Brain microvascular endothelial cell (primary cell): Measurements from ENCODE around the gene NUSAP1.

ENCODE experiments used
- DNase-seq: peaks from one replicate; pipeline ENCODE4 v3.0.0-alpha.2; 2020
- H3K27ac ChIP-seq: fragments of 250-450 bp; sonication (Bioruptor Pico); 2 replicates; pipeline ENCODE4 v1.5.1; 2020; ENCODE audit warnings: mild to moderate bottlenecking, moderate library complexity
- H3K27me3 ChIP-seq: fragments of 250-450 bp; sonication (Bioruptor Pico); replicated peaks from 2 replicates; pipeline ENCODE4 v1.5.1; 2020; ENCODE audit warnings: mild to moderate bottlenecking
- H3K36me3 ChIP-seq: fragments of 250-450 bp; sonication (Bioruptor Pico); replicated peaks from 2 replicates; pipeline ENCODE4 v1.5.1; 2020; ENCODE audit warnings: mild to moderate bottlenecking
- H3K4me3 ChIP-seq: 2 replicates; pipeline ENCODE4 v1.5.1; 2011; ENCODE audit warnings: low read depth, mild to moderate bottlenecking, control low read depth, low read length, moderate library complexity
- CTCF ChIP-seq: IDR thresholded peaks from 2 replicates; pipeline ENCODE4 v1.5.1; 2011; ENCODE audit warnings: low read depth, mild to moderate bottlenecking, moderate library complexity, low read length, control low read depth, inconsistent platforms; ENCODE audit errors: missing control alignments
- in situ Hi-C: cut with HindIII; loops from 2 replicates; pipeline ENCODE4 v1.10.0; 2017; ENCODE audit warnings: low sequenced_read_pairs, low pct_ligation_motif_present

The NUSAP1 gene

GRCh38 chr15:41337047-41337446 is 4.4 kb downstream of the NUSAP1 start:
- H3K27ac ChIP-seq: no peak overlapping the region
- no peaks in the 10 kb centered on the region for H3K27me3 ChIP-seq

DNA sequence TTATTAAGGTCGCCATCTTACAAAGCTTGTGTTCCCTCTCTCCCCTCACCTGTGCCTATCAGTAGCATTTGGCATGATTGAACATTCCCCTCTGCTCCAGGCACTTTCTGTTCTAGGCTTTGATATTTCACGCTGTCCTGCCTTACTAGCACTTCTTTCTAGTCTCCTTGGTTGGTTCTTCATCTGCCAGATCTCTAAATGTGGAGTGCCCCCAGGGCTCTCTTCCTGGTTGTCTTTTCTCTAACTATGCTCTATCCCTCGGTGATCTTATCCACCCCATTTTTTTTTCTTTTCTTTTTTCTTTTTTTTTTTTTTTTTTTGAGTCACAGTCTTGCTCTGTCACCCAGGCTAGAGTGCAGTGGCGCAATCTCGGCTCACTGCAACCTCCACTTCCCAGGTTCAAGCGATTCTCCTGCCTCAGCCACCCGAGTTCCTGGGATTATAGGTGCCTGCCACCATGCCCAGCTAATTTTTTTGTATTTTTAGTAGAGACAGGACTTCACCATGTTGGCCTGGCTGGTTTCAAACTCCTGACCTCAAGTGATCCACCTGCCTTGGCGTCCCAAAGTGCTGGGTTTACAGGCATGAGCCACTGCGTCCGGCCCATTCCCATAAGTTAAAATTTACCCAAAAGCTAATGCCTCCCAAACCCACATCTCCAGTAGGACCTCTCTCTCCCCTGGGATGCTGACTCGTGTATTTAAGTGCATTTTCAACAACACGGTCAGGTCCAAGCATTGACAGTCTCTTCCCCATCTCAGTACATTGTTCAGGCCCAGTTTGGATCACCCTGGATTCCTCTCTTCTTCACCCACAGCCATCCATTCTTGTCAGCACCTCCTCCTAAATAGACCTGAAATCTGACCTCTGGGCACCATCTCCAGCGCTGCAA is 5.2 kb downstream of the NUSAP1 start:
- TF ChIP-seq CTCF: no peak
- H3K36me3 ChIP-seq: no peaks in the 10 kb centered on the region
- H3K27ac ChIP-seq: no peak overlapping the region
- no peak for DNase-seq
- in situ Hi-C loops: no loop called here
- H3K4me3 ChIP-seq: no peak overlapping the region
- no peaks in the 10 kb centered on the region for H3K27me3 ChIP-seq

More at GRCh38 chr15:41337047-41337446, 4.4 kb downstream of the NUSAP1 start:
- TF ChIP-seq CTCF: no peak
- in situ Hi-C loops: no loop called here
- Histone ChIP-seq H3K4me3 (no peak overlapping the region), H3K36me3 (no peaks in the 10 kb centered on the region)
- DNase-seq: no peak

DNA sequence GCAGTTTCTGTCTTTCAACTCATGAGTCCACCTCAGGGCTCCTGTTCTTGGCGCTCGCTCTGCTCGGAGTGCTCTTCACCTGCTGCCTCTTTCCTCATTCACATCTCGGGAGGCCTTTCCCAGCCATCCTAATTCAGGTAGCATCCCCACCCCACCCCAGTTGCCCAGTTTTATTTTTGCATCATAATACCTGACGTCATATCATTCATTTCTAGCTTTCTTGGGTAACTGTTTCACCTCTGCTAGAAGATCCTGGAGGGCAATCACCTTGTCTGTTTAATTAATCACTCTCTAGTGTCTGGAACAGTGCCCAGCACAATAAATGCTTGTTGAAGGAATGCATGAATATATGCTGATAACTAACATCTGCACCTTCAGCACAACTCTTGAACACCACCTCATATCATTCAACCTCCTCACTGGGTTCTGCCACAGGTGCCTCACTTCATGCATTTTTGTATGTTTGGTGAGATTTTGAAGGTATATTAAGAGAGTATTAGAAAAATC is 7.6 kb downstream of the NUSAP1 start:
- no peak for DNase-seq
- Histone ChIP-seq H3K27me3 (no peaks in the 10 kb centered on the region), H3K4me3 (no peak overlapping the region), H3K36me3 (no peaks in the 10 kb centered on the region), H3K27ac (no peak overlapping the region)
- TF ChIP-seq CTCF: no peak
- in situ Hi-C loops: no loop called here

DNA sequence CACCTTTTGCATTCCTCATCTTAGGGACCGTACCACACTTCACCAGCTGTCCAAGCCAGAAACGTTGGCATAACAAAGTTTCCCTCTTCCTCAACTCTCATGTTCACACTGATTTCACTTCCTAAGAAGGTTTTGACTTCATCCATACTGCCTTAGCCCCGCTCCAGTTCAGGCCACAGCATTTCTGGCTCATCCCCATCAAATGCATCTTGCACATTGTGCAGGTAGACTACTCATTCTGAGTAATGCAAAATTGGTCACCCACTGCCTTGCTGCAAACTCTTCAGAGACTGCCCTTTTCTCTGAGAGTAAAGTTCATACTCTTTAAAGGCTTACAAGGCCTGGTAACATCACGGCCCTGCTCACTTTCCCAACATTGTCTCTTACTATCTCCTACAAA is 8.8 kb downstream of the NUSAP1 start:
- no peak overlapping the region for H3K4me3 ChIP-seq
- DNase-seq: no peak
- no peak for TF ChIP-seq CTCF
- no peak overlapping the region for H3K27ac ChIP-seq
- H3K36me3 ChIP-seq: no peaks in the 10 kb centered on the region
- in situ Hi-C loops: no loop called here
- no peaks in the 10 kb centered on the region for H3K27me3 ChIP-seq

- no peak for DNase-seq
Measured at GRCh38 chr15:41347236-41347635, 14.6 kb downstream of the NUSAP1 start.

More at GRCh38 chr15:41347236-41347635, 14.6 kb downstream of the NUSAP1 start:
- TF ChIP-seq CTCF: no peak
- H3K27ac ChIP-seq: no peak overlapping the region
- in situ Hi-C loops: no loop called here
- no peak overlapping the region for H3K4me3 ChIP-seq
- H3K36me3 ChIP-seq: no peaks in the 10 kb centered on the region
- no peaks in the 10 kb centered on the region for H3K27me3 ChIP-seq
